Tibial artery (tissue), 4 donors: ENCODE measurements around the gene HOXA9.

Experiments used
- DNase-seq, 2 donors: peaks; one replicate each; pipeline ENCODE4 v3.0.0-alpha.2; 2019
- H3K27ac ChIP-seq, 2 donors: fragments of 200-600 bp; sonication (generic) in 1 of 2; 1 replicate in 1 of 2; 2 replicates in 1 of 2; pipeline ENCODE4 v1.5.1; 2018 to 2019; ENCODE audit warnings: mild to moderate bottlenecking in 1 of 2
- H3K27me3 ChIP-seq, 2 donors: fragments of 200-600 bp; sonication (generic) in 1 of 2; one replicate each; pipeline versions ENCODE4 v1.5.1 to v1.6.0; 2016 to 2019
- H3K36me3 ChIP-seq, 3 donors: fragments of 200-600 bp; sonication (generic) in 2 of 3; one replicate each; pipeline ENCODE4 v1.5.1; 2016 to 2019; ENCODE audit warnings: mild to moderate bottlenecking in 2 of 3
- H3K4me1 ChIP-seq, 4 donors: fragments of 200-600 bp; sonication (generic) in 2 of 4; 1 replicate in 3 of 4; 2 replicates in 1 of 4; pipeline ENCODE4 v1.5.1; 2016 to 2019
- H3K4me3 ChIP-seq, 2 donors: fragments of 200-600 bp; sonication (generic) in 1 of 2; 1 replicate in 1 of 2; 2 replicates in 1 of 2; pipeline ENCODE4 v1.5.1; 2018 to 2019; ENCODE audit warnings: mild to moderate bottlenecking in 2 of 2
- H3K9me3 ChIP-seq, 3 donors: fragments of 200-600 bp; sonication (generic) in 1 of 3; one replicate each; pipeline ENCODE4 v1.5.1; 2016 to 2019
- intact Hi-C: fragments of 100-400 bp; cut with DNase I; formaldehyde crosslinking; loops from one replicate; pipeline ENCODE4 v1.15.0; 2023; ENCODE audit warnings: low total_unique reads
- TF ChIP-seq, protein P1 (sequence below), 2 experiments: fragments of 200-600 bp in 1 of 2; fragments of 450-650 bp in 1 of 2; IDR thresholded peaks; one replicate each; pipeline ENCODE4 v1.5.1; 2017 to 2019; ENCODE audit warnings: antibody characterized with exemption in 2 of 2, mild to moderate bottlenecking in 1 of 2, moderate library complexity in 1 of 2

HOXA9 gene

DNA sequence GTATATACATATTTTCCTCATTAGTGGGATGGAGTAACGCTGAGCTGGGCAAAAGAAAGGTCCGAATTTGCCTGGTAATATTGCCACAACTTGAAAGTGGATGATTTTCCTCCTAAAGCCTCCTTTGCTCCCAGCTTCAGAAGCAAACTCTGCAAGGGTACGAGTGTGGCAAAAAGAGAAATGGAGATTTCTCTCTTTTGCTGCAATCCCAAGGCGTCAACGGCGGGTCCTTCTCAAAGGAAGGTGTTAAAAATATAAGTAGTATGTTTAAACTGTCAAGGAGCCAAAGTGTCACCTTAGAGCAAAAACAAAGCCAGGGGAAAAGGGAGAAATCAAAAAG, 50.5 kb downstream of the HOXA9 start:
- TF ChIP-seq, protein P1, sequence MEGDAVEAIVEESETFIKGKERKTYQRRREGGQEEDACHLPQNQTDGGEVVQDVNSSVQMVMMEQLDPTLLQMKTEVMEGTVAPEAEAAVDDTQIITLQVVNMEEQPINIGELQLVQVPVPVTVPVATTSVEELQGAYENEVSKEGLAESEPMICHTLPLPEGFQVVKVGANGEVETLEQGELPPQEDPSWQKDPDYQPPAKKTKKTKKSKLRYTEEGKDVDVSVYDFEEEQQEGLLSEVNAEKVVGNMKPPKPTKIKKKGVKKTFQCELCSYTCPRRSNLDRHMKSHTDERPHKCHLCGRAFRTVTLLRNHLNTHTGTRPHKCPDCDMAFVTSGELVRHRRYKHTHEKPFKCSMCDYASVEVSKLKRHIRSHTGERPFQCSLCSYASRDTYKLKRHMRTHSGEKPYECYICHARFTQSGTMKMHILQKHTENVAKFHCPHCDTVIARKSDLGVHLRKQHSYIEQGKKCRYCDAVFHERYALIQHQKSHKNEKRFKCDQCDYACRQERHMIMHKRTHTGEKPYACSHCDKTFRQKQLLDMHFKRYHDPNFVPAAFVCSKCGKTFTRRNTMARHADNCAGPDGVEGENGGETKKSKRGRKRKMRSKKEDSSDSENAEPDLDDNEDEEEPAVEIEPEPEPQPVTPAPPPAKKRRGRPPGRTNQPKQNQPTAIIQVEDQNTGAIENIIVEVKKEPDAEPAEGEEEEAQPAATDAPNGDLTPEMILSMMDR (IDR thresholded peaks at IDR 0.05): no peak
- no peak for DNase-seq
- peaks cover 5 to 65% (median 43%) of the 10 kb centered on the region in 4 donors for H3K4me1 ChIP-seq
- intact Hi-C loops: no loop called here
- no peaks in the 10 kb centered on the region for H3K27me3 ChIP-seq
- H3K27ac ChIP-seq: peak overlapping the region in 1 of 2 donors; percentile 34
- no peaks in the 10 kb centered on the region for H3K36me3 ChIP-seq
- no peaks in the 10 kb centered on the region for H3K9me3 ChIP-seq
- H3K4me3 ChIP-seq: peak overlapping the region; percentile 15 to 23

DNA sequence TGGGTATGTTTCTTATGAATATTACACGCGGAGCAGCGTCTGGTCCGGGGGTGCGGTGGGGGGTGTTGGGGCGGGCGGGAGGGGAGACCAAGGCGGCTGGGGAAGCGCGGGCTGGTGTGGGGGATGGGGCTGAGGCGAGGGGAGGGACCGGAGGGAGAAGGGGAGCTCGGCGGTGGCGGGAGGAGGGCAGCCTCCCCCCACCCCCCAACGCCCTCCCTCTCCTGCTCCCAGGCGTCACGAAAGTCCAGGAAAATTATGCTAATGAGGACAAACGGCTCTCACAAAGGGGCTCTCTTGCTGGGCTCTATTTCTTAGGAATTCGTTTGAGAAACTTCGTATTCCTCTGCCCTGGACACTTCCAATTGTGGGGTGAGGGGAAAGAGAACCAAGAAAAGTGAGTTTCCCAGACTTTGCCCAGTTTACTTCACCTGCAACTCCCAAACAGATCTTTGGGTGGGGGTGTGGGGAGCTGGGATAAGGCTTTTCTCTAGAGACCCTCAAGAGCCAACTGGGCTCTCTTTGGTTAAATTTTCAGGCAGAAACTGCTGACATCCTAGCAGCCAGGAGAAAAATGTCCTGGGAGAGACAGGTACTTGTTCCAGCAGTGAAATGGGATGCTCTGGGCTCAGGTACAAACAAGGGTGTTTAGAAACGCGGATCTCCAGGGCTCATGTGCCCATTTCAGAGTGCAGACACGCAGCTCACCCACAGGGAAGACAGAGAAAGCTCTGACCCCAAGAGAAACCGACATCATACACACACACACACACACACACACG, 51.2 kb downstream of the HOXA9 start:
- peak overlapping the region; percentile 77 to 80 for H3K4me3 ChIP-seq
- no peaks in the 10 kb centered on the region for H3K9me3 ChIP-seq
- peaks cover 5 to 70% (median 47%) of the 10 kb centered on the region in 4 donors for H3K4me1 ChIP-seq
- DNase-seq: peak in 1 of 2 donors; percentile 77
- TF ChIP-seq, protein P1 (IDR thresholded peaks at IDR 0.05): no peak
- intact Hi-C loops: no loop called here
- no peaks in the 10 kb centered on the region for H3K27me3 ChIP-seq
- H3K36me3 ChIP-seq: no peaks in the 10 kb centered on the region
- peak overlapping the region; percentile 92 to 97 for H3K27ac ChIP-seq

DNA sequence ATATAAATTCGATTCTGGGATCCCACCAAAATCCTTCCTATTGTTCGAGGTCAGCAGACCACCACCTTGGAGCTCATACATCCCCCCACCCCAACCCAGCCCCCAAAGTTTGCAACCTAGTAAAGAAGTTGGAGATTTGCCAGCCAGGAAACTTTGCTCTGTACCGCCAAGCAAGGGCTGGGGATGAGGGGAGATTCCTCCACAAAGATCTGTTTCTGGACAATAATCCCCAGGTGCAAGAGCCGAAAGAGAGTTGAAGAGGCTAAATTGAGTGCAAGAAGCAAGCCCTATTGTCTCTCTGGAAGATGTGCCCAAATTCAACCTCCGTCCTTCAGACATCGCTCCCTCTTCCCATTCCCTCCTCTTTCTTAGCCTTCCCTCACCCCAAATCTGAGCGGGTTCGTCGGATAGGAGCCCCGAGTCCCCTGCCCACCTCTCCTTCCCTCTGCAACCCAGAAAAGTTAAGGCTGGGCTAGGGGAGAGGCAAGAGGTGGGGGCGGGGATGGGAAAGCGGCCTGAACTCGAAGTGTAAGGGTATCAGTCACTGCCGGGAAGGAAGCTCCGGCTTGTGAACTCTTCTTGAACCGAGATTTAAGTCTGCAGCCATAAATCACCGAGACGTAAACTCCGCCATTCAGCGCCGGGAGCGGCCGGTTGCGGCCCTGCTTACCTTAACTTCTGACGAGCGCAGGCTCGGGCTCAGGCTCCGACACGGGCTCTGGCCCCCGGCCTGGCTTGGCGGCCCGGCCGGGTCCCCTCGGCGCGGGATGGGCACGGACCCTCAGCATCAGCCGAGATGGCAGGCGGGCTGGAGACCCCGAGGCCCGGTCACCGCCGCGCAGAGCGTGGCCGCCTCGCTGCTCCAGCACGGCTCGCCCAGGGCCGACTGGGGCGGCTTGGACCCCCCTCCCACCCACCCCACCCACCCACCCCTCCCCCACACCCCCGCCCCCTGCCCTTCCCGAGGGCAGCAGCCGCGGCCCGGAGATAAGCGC, 52.1 kb downstream of the HOXA9 start:
- peak overlapping the region; percentile 92 to 97 for H3K27ac ChIP-seq
- H3K4me3 ChIP-seq: peak overlapping the region; percentile 77 to 80
- peaks cover 0 to 3% (median 0%) of the 10 kb centered on the region in 3 donors for H3K36me3 ChIP-seq
- DNase-seq: peak in 1 of 2 donors; percentile 75
- no peaks in the 10 kb centered on the region for H3K9me3 ChIP-seq
- H3K27me3 ChIP-seq: no peaks in the 10 kb centered on the region
- peaks cover 5 to 70% (median 44%) of the 10 kb centered on the region in 4 donors for H3K4me1 ChIP-seq
- TF ChIP-seq, protein P1 (IDR thresholded peaks at IDR 0.05): no peak
- intact Hi-C loops: no loop called here
